Esophagus muscularis mucosa (tissue), 4 donors: ENCODE measurements around the gene LMAN1. TPM values are rescaled to one million over a fixed set of nuclear protein-coding genes. Genes with fewer than 3 reads are reported as not detected.

Experiments used
- DNase-seq: peaks from one replicate; pipeline ENCODE4 v3.0.0-alpha.2; 2017; ENCODE audit errors: extremely low spot score
- H3K27ac ChIP-seq, 4 donors: fragments of 200-600 bp; sonication (generic); replicated peaks in 1 of 4; 1 replicate in 3 of 4; 2 replicates in 1 of 4; pipeline ENCODE4 v1.5.1; 2016 to 2019; ENCODE audit warnings: mild to moderate bottlenecking in 1 of 4
- H3K27me3 ChIP-seq, 4 donors: fragments of 200-600 bp; sonication (generic); one replicate each; pipeline versions ENCODE4 v1.5.1 to v1.6.0; 2016 to 2019
- H3K36me3 ChIP-seq, 4 donors: fragments of 200-600 bp; sonication (generic); one replicate each; pipeline ENCODE4 v1.5.1; 2016 to 2019
- H3K4me1 ChIP-seq, 4 donors: fragments of 200-600 bp; sonication (generic); one replicate each; pipeline ENCODE4 v1.5.1; 2016 to 2019
- H3K4me3 ChIP-seq, 4 donors: fragments of 200-600 bp; sonication (generic); 1 replicate in 2 of 4; 2 replicates in 2 of 4; pipeline ENCODE4 v1.5.1; 2016 to 2019; ENCODE audit warnings: mild to moderate bottlenecking in 4 of 4, moderate library complexity in 1 of 4
- H3K9me3 ChIP-seq, 4 donors: fragments of 200-600 bp; sonication (generic); 1 replicate in 3 of 4; 2 replicates in 1 of 4; pipeline ENCODE4 v1.5.1; 2016 to 2019
- EP300 ChIP-seq: sonication (generic); formaldehyde crosslinking; IDR thresholded peaks from one replicate; pipeline ENCODE4 v1.6.1; 2017; ENCODE audit warnings: antibody characterized with exemption
- POLR2A ChIP-seq: fragments of 450-650 bp; IDR thresholded peaks from one replicate; pipeline ENCODE4 v1.6.1; 2017; ENCODE audit warnings: antibody characterized with exemption, moderate library complexity, mild to moderate bottlenecking, low read depth
- POLR2AphosphoS5 ChIP-seq, 2 donors: sonication (generic); formaldehyde crosslinking; IDR thresholded peaks; one replicate each; pipeline ENCODE4 v1.6.1; 2017; ENCODE audit warnings: antibody characterized with exemption in 2 of 2
- WGBS: methylation state at CpG from one replicate; pipeline ENCODE4 v1.1.5; 2018; 5-methylcytosine and 5-hydroxymethylcytosine counted together
- intact Hi-C: fragments of 100-400 bp; cut with DNase I; formaldehyde crosslinking; loops from one replicate; pipeline ENCODE4 v1.15.1; 2023
- total RNA-seq, 4 donors: library from RNA; depleted of rRNA; stranded (reverse); fragments of >200 nt; gene quantifications; one replicate each; pipeline versions ENCODE4 v1.1.0 to v1.2.1, GENCODE V29; 2016
- TF ChIP-seq, protein P1 (sequence below), 3 experiments: fragments of 200-600 bp in 2 of 3; fragments of 450-650 bp in 1 of 3; sonication (generic) in 2 of 3; IDR thresholded peaks; one replicate each; pipeline ENCODE4 v1.5.1; 2017 to 2019; ENCODE audit warnings: antibody characterized with exemption in 3 of 3, mild to moderate bottlenecking in 2 of 3, moderate library complexity in 1 of 3

Gene LMAN1
- total RNA-seq, 4 donors from 2014 or later: 51.8 to 61.4 (median 55.3) TPM

DNA sequence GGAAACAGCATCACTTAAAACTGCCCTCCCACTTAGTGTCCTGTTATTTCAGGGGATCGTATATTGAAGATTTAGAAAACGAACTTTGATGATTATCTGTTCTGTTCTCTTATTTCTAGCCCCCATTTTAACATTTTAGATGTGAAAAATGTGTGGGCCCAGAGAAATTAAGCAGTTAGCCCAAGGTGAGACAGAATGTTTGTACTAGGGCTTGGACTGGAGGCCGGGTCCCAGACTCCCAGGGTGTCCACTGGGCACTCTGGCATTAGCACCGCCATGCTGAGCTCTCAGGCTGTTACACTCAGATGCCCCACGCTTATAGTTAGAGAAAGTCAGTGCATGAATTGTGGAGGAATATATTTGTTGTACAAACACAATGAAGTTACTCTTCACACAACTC is 80.3 kb downstream of the LMAN1 start:
- peaks cover 5 to 6% (median 5%) of the 10 kb centered on the region in 4 donors for H3K4me1 ChIP-seq
- no peak overlapping the region for H3K27ac ChIP-seq
- intact Hi-C loops: no loop called here
- H3K36me3 ChIP-seq: no peaks in the 10 kb centered on the region
- 60% methylated on average over 5 of the region's 5 CpGs for WGBS
- H3K4me3 ChIP-seq: no peak overlapping the region
- peaks cover 0 to 92% (median 15%) of the 10 kb centered on the region in 4 donors for H3K27me3 ChIP-seq
- peak; percentile 53 for DNase-seq
- no peaks in the 10 kb centered on the region for H3K9me3 ChIP-seq
- TF ChIP-seq, protein P1, sequence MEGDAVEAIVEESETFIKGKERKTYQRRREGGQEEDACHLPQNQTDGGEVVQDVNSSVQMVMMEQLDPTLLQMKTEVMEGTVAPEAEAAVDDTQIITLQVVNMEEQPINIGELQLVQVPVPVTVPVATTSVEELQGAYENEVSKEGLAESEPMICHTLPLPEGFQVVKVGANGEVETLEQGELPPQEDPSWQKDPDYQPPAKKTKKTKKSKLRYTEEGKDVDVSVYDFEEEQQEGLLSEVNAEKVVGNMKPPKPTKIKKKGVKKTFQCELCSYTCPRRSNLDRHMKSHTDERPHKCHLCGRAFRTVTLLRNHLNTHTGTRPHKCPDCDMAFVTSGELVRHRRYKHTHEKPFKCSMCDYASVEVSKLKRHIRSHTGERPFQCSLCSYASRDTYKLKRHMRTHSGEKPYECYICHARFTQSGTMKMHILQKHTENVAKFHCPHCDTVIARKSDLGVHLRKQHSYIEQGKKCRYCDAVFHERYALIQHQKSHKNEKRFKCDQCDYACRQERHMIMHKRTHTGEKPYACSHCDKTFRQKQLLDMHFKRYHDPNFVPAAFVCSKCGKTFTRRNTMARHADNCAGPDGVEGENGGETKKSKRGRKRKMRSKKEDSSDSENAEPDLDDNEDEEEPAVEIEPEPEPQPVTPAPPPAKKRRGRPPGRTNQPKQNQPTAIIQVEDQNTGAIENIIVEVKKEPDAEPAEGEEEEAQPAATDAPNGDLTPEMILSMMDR (IDR thresholded peaks at IDR 0.05): no peak
- no peak for TF ChIP-seq POLR2A
- TF ChIP-seq POLR2AphosphoS5 (IDR thresholded peaks at IDR 0.05): no peak
- no peak for TF ChIP-seq EP300

Other genes with a start within 250 kb of the LMAN1 start
- 10 to 100 TPM; 20.5 to 26.4 (median 22.2) TPM for gene SEC11C, start 219.4 kb downstream of the LMAN1 start, total RNA-seq
- gene GRP, start 139.1 kb downstream of the LMAN1 start, total RNA-seq: 1 to 10 TPM in 3 of 4 donors, under 1 TPM in 1; 0.98 to 7.9 (median 2.5) TPM
- gene RAX, start 85.8 kb downstream of the LMAN1 start, total RNA-seq: not detected
- gene CPLX4, start 40.6 kb downstream of the LMAN1 start, total RNA-seq: not detected